K562 (cell line): ENCODE measurements around the gene PNRC2. TPM values are rescaled to one million over a fixed set of nuclear protein-coding genes. Genes with fewer than 3 reads are reported as not detected.

Source experiments
- CBX3 ChIP-seq, 2 experiments: IDR thresholded peaks; 1 replicate in 1 of 2; 2 replicates in 1 of 2; pipeline ENCODE4 v1.6.1; 2012; ENCODE audit warnings: inconsistent platforms in 2 of 2, low read length in 2 of 2, borderline replicate concordance in 1 of 2, control low read depth in 1 of 2
- CXXC5 ChIP-seq: fragments of 250-450 bp; sonication (Bioruptor Pico); IDR thresholded peaks from 2 replicates; pipeline ENCODE4 v1.8.0; 2022; ENCODE audit warnings: inconsistent platforms, mild to moderate bottlenecking, moderate library complexity
- EWSR1 ChIP-seq: fragments of 450-650 bp; IDR thresholded peaks from 2 replicates; pipeline ENCODE4 v1.6.1; 2018; ENCODE audit warnings: borderline replicate concordance, mild to moderate bottlenecking, low read depth, moderate library complexity; ENCODE audit not compliant: partially characterized antibody
- IRF9 ChIP-seq: fragments of 450-650 bp; IDR thresholded peaks from 2 replicates; pipeline ENCODE4 v1.6.1; 2016; ENCODE audit warnings: missing biosample characterization, missing genetic modification characterization
- KAT7 ChIP-seq: sonication (generic); formaldehyde crosslinking; IDR thresholded peaks from 2 replicates; pipeline ENCODE4 v1.8.0; 2022; ENCODE audit warnings: missing genetic modification reagents, mild to moderate bottlenecking, borderline replicate concordance
- KLF1 ChIP-seq: fragments of 450-650 bp; IDR thresholded peaks from 2 replicates; pipeline ENCODE4 v1.6.1; 2016; ENCODE audit warnings: missing genetic modification characterization, missing compliant biosample characterization
- NR2C1 ChIP-seq, 2 experiments: fragments of 450-650 bp; IDR thresholded peaks; 2 replicates each; pipeline ENCODE4 v1.6.1; 2017; ENCODE audit warnings: mild to moderate bottlenecking in 2 of 2, antibody characterized with exemption in 1 of 2, inconsistent platforms in 1 of 2, missing compliant biosample characterization in 1 of 2, missing genetic modification characterization in 1 of 2
- OTX1 ChIP-seq: fragments of 450-650 bp; formaldehyde crosslinking; IDR thresholded peaks from 2 replicates; pipeline ENCODE4 v1.4.0; 2022; ENCODE audit warnings: mild to moderate bottlenecking
- RBM14 ChIP-seq: fragments of 200-400 bp; formaldehyde crosslinking; IDR thresholded peaks from 2 replicates; pipeline ENCODE4 v1.6.1; 2018; ENCODE audit warnings: low read depth, mild to moderate bottlenecking, low read length, moderate library complexity, borderline replicate concordance; ENCODE audit not compliant: insufficient read depth
- SETDB1 ChIP-seq: IDR thresholded peaks from one replicate; pipeline ENCODE4 v1.6.1; 2012; ENCODE audit warnings: low read length, control low read depth, inconsistent platforms
- SUPT5H ChIP-seq: fragments of 450-650 bp; IDR thresholded peaks from 2 replicates; pipeline ENCODE4 v1.6.1; 2016
- TCF15 ChIP-seq: fragments of 250-450 bp; sonication (Bioruptor Pico); IDR thresholded peaks from 2 replicates; pipeline ENCODE4 v1.8.0; 2022; ENCODE audit warnings: moderate library complexity, mild to moderate bottlenecking, inconsistent platforms
- TFAM ChIP-seq: fragments of 250-450 bp; sonication (Bioruptor Pico); conservative IDR thresholded peaks from 2 replicates; pipeline ENCODE4 v1.5.0; 2021; ENCODE audit warnings: mild to moderate bottlenecking, moderate library complexity
- THRB ChIP-seq: fragments of 450-650 bp; formaldehyde crosslinking; conservative IDR thresholded peaks from 2 replicates; pipeline ENCODE4 v1.4.0; 2022; ENCODE audit warnings: mild to moderate bottlenecking, missing genetic modification characterization
- ZC3H8 ChIP-seq: fragments of 450-650 bp; IDR thresholded peaks from 2 replicates; pipeline ENCODE4 v1.6.1; 2017
- ZNF407 ChIP-seq: fragments of 450-650 bp; IDR thresholded peaks from 2 replicates; pipeline ENCODE4 v1.6.1; 2016; ENCODE audit warnings: low read depth
- ZZZ3 ChIP-seq: fragments of 450-650 bp; IDR thresholded peaks from 2 replicates; pipeline ENCODE4 v1.6.1; 2016; ENCODE audit warnings: antibody characterized with exemption, mild to moderate bottlenecking, moderate library complexity
- polyA plus RNA-seq, 8 experiments: library from polyadenylated mRNA; depleted of rRNA in 4 of 8; stranded (reverse) in 5 of 8; unstranded in 3 of 8; fragments of >200 nt; fragmentation: Nextera tagmentation in 2 of 8; fragmentation: Illumina TruSeq in 1 of 8; extraction: Ambion mirVana in 2 of 8; extraction: Trizol in 1 of 8; gene quantifications; 2 replicates each; pipeline versions ENCODE4 v1.2.1 to v1.2.3, GENCODE V29; 2011 to 2014; ENCODE audit warnings: inconsistent platforms in 1 of 8, missing spikeins in 1 of 8
- total RNA-seq, 7 experiments: library from RNA; depleted of rRNA in 6 of 7; stranded (reverse); fragments of >200 nt in 6 of 7; fragmentation: Illumina TruSeq in 2 of 7; extraction: Trizol in 2 of 7; gene quantifications; 2 replicates each; pipeline versions ENCODE4 v1.2.1 to v1.2.3, GENCODE V29; 2011 to 2021; ENCODE audit warnings: low replicate concordance in 1 of 7

Gene PNRC2
- total and polyA plus RNA-seq, 9 of the 15 experiments (the other 6 are each of a cell fraction or from before 2014, with no cell fraction given), result 127 to 303 (median 203) TPM

- 0 out of 2 replicates have a peak, but pooled peaks have one; percentile 24 for TF ChIP-seq IRF9 (tag)
- no peak for TF ChIP-seq ZZZ3
- TF ChIP-seq OTX1 (CRISPR knock-in tag), result no peak
- TF ChIP-seq NR2C1 (IDR thresholded peaks at IDR 0.05), result no peak; the same call in 1 of the 2 replicates
- TF ChIP-seq NR2C1 (tag; IDR thresholded peaks at IDR 0.05), result no peak
- TF ChIP-seq RBM14, result no peak
- peak; percentile 81 for TF ChIP-seq CXXC5 (CRISPR knock-in tag)
- TF ChIP-seq KAT7 (CRISPR knock-in tag), result 0 out of 2 replicates have a peak, but pooled peaks have one; percentile 57
- no peak for TF ChIP-seq EWSR1
- no peak for TF ChIP-seq TFAM (CRISPR knock-in tag)
- TF ChIP-seq SETDB1, result no peak
- no peak for TF ChIP-seq THRB
- peak in 1 of 2 experiments; percentile 65; a peak in 1 of 3 replicates for TF ChIP-seq CBX3 (IDR thresholded peaks at IDR 0.05; ENCODE audit: borderline replicate concordance in 1 of 2, low read length in 2 of 2)
- no peak for TF ChIP-seq ZNF407
- peak; percentile 81 for TF ChIP-seq SUPT5H
- 0 out of 2 replicates have a peak, but pooled peaks have one; percentile 9 for TF ChIP-seq ZC3H8
- TF ChIP-seq TCF15 (CRISPR knock-in tag), result no peak
- TF ChIP-seq KLF1 (tag), result no peak
These were observed 693 bp upstream of the PNRC2 start (continued) for GRCh38 chr1:23958810-23959460.
